HEK293 (cell line): ENCODE results near the gene MAML1.
A peak's percentile ranks its signal among the peaks of the same experiment; 100 is the strongest.

Source experiments
- HOXA7 ChIP-seq: sonication (generic); formaldehyde crosslinking; IDR thresholded peaks from 2 replicates; pipeline ENCODE4 v1.8.1; 2022; ENCODE audit warnings: missing genetic modification reagents, borderline replicate concordance
- KLF1 ChIP-seq: fragments of 450-650 bp; formaldehyde crosslinking; IDR thresholded peaks from 2 replicates; pipeline ENCODE4 v1.5.1; 2016; ENCODE audit warnings: missing biosample characterization, missing genetic modification characterization
- KLF17 ChIP-seq: fragments of 450-650 bp; formaldehyde crosslinking; IDR thresholded peaks from 2 replicates; pipeline ENCODE4 v1.5.1; 2016; ENCODE audit warnings: missing biosample characterization, missing genetic modification characterization
- KLF8 ChIP-seq: fragments of 450-650 bp; formaldehyde crosslinking; IDR thresholded peaks from 2 replicates; pipeline ENCODE4 v1.5.1; 2016; ENCODE audit warnings: missing biosample characterization, missing genetic modification characterization
- KLF9 ChIP-seq: fragments of 450-650 bp; formaldehyde crosslinking; IDR thresholded peaks from 2 replicates; pipeline ENCODE4 v1.5.1; 2016; ENCODE audit warnings: missing biosample characterization, missing genetic modification characterization, low read depth
- MZF1 ChIP-seq: fragments of 450-650 bp; formaldehyde crosslinking; IDR thresholded peaks from 2 replicates; pipeline ENCODE4 v1.5.1; 2017; ENCODE audit warnings: missing biosample characterization, missing genetic modification characterization, borderline replicate concordance
- OVOL3 ChIP-seq: fragments of 450-650 bp; formaldehyde crosslinking; IDR thresholded peaks from 2 replicates; pipeline ENCODE4 v1.5.1; 2016; ENCODE audit warnings: missing biosample characterization, missing genetic modification characterization
- PATZ1 ChIP-seq: fragments of 450-650 bp; formaldehyde crosslinking; IDR thresholded peaks from 2 replicates; pipeline ENCODE4 v1.5.1; 2016; ENCODE audit warnings: missing biosample characterization, missing genetic modification characterization
- PRDM2 ChIP-seq: fragments of 450-650 bp; formaldehyde crosslinking; IDR thresholded peaks from 2 replicates; pipeline ENCODE4 v1.5.1; 2016; ENCODE audit warnings: missing biosample characterization, missing genetic modification characterization, borderline replicate concordance
- SALL2 ChIP-seq: fragments of 450-650 bp; formaldehyde crosslinking; IDR thresholded peaks from 2 replicates; pipeline ENCODE4 v1.5.0; 2017; ENCODE audit warnings: missing biosample characterization, mild to moderate bottlenecking, missing genetic modification characterization, borderline replicate concordance
- SP3 ChIP-seq: fragments of 450-650 bp; formaldehyde crosslinking; IDR thresholded peaks from 2 replicates; pipeline ENCODE4 v1.5.1; 2016; ENCODE audit warnings: missing biosample characterization, missing genetic modification characterization
- ZBTB10 ChIP-seq: fragments of 450-650 bp; formaldehyde crosslinking; IDR thresholded peaks from 2 replicates; pipeline ENCODE4 v1.5.1; 2016; ENCODE audit warnings: missing biosample characterization, missing genetic modification characterization
- ZBTB17 ChIP-seq: fragments of 450-650 bp; formaldehyde crosslinking; IDR thresholded peaks from 2 replicates; pipeline ENCODE4 v1.5.1; 2016; ENCODE audit warnings: missing biosample characterization, missing genetic modification characterization
- ZNF174 ChIP-seq: fragments of 450-650 bp; formaldehyde crosslinking; IDR thresholded peaks from 2 replicates; pipeline ENCODE4 v1.5.0; 2017; ENCODE audit warnings: missing biosample characterization, mild to moderate bottlenecking, missing genetic modification characterization
- ZNF223 ChIP-seq: fragments of 450-650 bp; formaldehyde crosslinking; IDR thresholded peaks from 2 replicates; pipeline ENCODE4 v1.5.1; 2016; ENCODE audit warnings: missing biosample characterization, missing genetic modification characterization
- ZNF292 ChIP-seq: fragments of 450-650 bp; formaldehyde crosslinking; IDR thresholded peaks from 2 replicates; pipeline ENCODE4 v1.5.1; 2016; ENCODE audit warnings: low read depth, missing biosample characterization, missing genetic modification characterization, borderline replicate concordance
- ZNF311 ChIP-seq: fragments of 450-650 bp; formaldehyde crosslinking; IDR thresholded peaks from 2 replicates; pipeline ENCODE4 v1.5.1; 2017; ENCODE audit warnings: missing biosample characterization, missing genetic modification characterization, borderline replicate concordance
- ZNF398 ChIP-seq: fragments of 450-650 bp; formaldehyde crosslinking; IDR thresholded peaks from 2 replicates; pipeline ENCODE4 v1.5.1; 2017; ENCODE audit warnings: missing biosample characterization, missing genetic modification characterization
- ZNF404 ChIP-seq: fragments of 450-650 bp; formaldehyde crosslinking; IDR thresholded peaks from 2 replicates; pipeline ENCODE4 v1.5.1; 2017; ENCODE audit warnings: missing biosample characterization, missing genetic modification characterization
- ZNF521 ChIP-seq: fragments of 450-650 bp; formaldehyde crosslinking; IDR thresholded peaks from 2 replicates; pipeline ENCODE4 v1.5.1; 2017; ENCODE audit warnings: missing biosample characterization, mild to moderate bottlenecking, missing genetic modification characterization
- ZNF549 ChIP-seq: fragments of 450-650 bp; IDR thresholded peaks from 2 replicates; pipeline ENCODE4 v1.5.1; 2018; ENCODE audit warnings: missing biosample characterization, missing genetic modification characterization, mild to moderate bottlenecking, inconsistent platforms, moderate library complexity
- ZNF558 ChIP-seq: fragments of 450-650 bp; formaldehyde crosslinking; IDR thresholded peaks from 2 replicates; pipeline ENCODE4 v1.5.1; 2016; ENCODE audit warnings: missing biosample characterization, missing genetic modification characterization
- ZNF626 ChIP-seq: fragments of 450-650 bp; sonication (Bioruptor Pico); formaldehyde crosslinking; IDR thresholded peaks from 2 replicates; pipeline ENCODE4 v1.5.1; 2018; ENCODE audit warnings: missing biosample characterization, missing genetic modification characterization, inconsistent platforms
- ZNF791 ChIP-seq: fragments of 450-650 bp; formaldehyde crosslinking; IDR thresholded peaks from 2 replicates; pipeline ENCODE4 v1.5.1; 2016; ENCODE audit warnings: missing biosample characterization, missing genetic modification characterization
- ZNF843 ChIP-seq: fragments of 450-650 bp; formaldehyde crosslinking; IDR thresholded peaks from 2 replicates; pipeline ENCODE4 v1.5.1; 2016; ENCODE audit warnings: missing biosample characterization, missing genetic modification characterization
- ZSCAN23 ChIP-seq: fragments of 450-650 bp; formaldehyde crosslinking; IDR thresholded peaks from 2 replicates; pipeline ENCODE4 v1.5.1; 2016; ENCODE audit warnings: missing biosample characterization, missing genetic modification characterization

MAML1 gene

GRCh38 chr5:179795049-179795862 is 62.6 kb downstream of the MAML1 start (continued):
- TF ChIP-seq ZNF791 (tag by site-specific recombination) (no peak), HOXA7 (CRISPR knock-in tag) (no peak), PRDM2 (no peak), ZNF223 (tag by site-specific recombination) (no peak), PATZ1 (peak; percentile 72; the same call in 1 of the 2 replicates), ZNF626 (no peak), ZNF521 (tag by site-specific recombination) (no peak), SP3 (tag by site-specific recombination) (peak; percentile 68), KLF8 (tag by site-specific recombination) (no peak; the same call in 1 of the 2 replicates), SALL2 (tag by site-specific recombination) (no peak), OVOL3 (no peak), ZSCAN23 (tag by site-specific recombination) (no peak), KLF17 (tag by site-specific recombination) (0 out of 2 replicates have a peak, but pooled peaks have one; percentile 18), ZNF311 (tag by site-specific recombination) (no peak), ZNF398 (tag by site-specific recombination) (peak; percentile 49; the same call in 1 of the 2 replicates), KLF1 (tag by site-specific recombination) (peak; percentile 17; the same call in 1 of the 2 replicates), MZF1 (tag by site-specific recombination) (no peak), ZBTB17 (tag by site-specific recombination) (peak; percentile 62), ZNF843 (tag by site-specific recombination) (no peak), KLF9 (tag by site-specific recombination) (peak; percentile 59), ZBTB10 (no peak; the same call in 1 of the 2 replicates), ZNF404 (tag by site-specific recombination) (no peak), ZNF292 (tag by site-specific recombination) (no peak), ZNF558 (tag by site-specific recombination) (no peak), ZNF549 (no peak), ZNF174 (tag by site-specific recombination) (no peak)
